ENCODE data around the gene CHRDL2. TPM values are rescaled to one million over a fixed set of nuclear protein-coding genes. Genes with fewer than 3 reads are reported as not detected.

CHRDL2 gene
- total and polyA plus RNA-seq, 2 of the 13 experiments (the other 11 are each of a cell fraction or from before 2014, with no cell fraction given), result 0.04 TPM; not detected in 1

DNA sequence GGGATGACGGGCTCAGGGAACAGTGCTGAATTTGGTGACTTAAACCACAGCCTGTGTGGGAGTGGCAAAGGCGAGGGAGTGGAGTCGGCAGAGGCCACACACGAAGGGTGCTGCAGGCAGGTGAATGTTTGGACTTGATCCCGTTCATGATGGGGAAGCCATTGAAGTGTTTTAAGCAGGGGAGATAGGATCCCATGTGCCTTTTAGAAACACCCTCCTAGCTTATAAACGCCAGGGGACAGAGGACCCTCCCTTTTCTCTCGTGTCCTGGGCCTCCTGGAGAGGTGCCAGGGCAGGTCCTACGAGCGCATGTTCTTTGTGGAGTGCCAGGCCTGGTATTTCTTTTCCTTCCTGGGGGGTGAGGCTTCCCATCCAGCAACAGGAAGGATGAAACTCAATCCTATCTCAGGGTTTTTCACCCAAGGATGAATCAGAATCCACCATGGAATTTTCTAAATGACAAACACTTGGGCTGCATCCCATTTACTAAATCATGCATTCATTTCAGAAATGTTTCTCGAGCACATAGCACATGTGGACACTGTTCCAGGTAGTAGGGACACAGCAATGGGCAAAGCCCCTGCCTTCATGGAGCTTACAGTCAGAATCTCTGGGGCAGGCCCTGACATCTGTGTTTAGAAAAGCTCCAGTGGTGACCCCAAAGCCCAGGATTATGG, 59.6 kb downstream of the CHRDL2 start (continued):
- TF ChIP-seq ZBTB26 (CRISPR knock-in tag; IDR thresholded peaks at IDR 0.05; ENCODE audit: borderline replicate concordance) (no peak), FOXM1 (CRISPR knock-in tag; IDR thresholded peaks at IDR 0.05) (no peak), ZNF556 (CRISPR knock-in tag; IDR thresholded peaks at IDR 0.05; ENCODE audit: borderline replicate concordance) (no peak), ZNF564 (CRISPR knock-in tag; IDR thresholded peaks at IDR 0.05) (no peak), ZNF878 (CRISPR knock-in tag; IDR thresholded peaks at IDR 0.05) (no peak), HNRNPL (IDR thresholded peaks at IDR 0.05; ENCODE audit: low read depth, low read length) (no peak), AGO2 (optimal IDR thresholded peaks at IDR 0.05; ENCODE audit: low read depth, low read length) (no peak), MAZ (IDR thresholded peaks at IDR 0.05; ENCODE audit: borderline replicate concordance, low read depth, low read length) (no peak), MAZ (CRISPR knock-in tag; IDR thresholded peaks at IDR 0.05; ENCODE audit: low read depth) (no peak), TCF7L2 (IDR thresholded peaks at IDR 0.05; ENCODE audit: low read depth, low read length) (no peak), PHF8 (CRISPR knock-in tag; IDR thresholded peaks at IDR 0.05) (no peak), ZNF367 (CRISPR knock-in tag; IDR thresholded peaks at IDR 0.05; ENCODE audit: borderline replicate concordance) (no peak), PAWR (CRISPR knock-in tag; IDR thresholded peaks at IDR 0.05; ENCODE audit: borderline replicate concordance) (no peak), ZNF549 (CRISPR knock-in tag; IDR thresholded peaks at IDR 0.05) (no peak), HBP1 (CRISPR knock-in tag; IDR thresholded peaks at IDR 0.05; ENCODE audit: low read depth) (no peak), ETV5 (CRISPR knock-in tag; IDR thresholded peaks at IDR 0.05; ENCODE audit: borderline replicate concordance) (no peak)
- TF ChIP-seq, protein P1, sequence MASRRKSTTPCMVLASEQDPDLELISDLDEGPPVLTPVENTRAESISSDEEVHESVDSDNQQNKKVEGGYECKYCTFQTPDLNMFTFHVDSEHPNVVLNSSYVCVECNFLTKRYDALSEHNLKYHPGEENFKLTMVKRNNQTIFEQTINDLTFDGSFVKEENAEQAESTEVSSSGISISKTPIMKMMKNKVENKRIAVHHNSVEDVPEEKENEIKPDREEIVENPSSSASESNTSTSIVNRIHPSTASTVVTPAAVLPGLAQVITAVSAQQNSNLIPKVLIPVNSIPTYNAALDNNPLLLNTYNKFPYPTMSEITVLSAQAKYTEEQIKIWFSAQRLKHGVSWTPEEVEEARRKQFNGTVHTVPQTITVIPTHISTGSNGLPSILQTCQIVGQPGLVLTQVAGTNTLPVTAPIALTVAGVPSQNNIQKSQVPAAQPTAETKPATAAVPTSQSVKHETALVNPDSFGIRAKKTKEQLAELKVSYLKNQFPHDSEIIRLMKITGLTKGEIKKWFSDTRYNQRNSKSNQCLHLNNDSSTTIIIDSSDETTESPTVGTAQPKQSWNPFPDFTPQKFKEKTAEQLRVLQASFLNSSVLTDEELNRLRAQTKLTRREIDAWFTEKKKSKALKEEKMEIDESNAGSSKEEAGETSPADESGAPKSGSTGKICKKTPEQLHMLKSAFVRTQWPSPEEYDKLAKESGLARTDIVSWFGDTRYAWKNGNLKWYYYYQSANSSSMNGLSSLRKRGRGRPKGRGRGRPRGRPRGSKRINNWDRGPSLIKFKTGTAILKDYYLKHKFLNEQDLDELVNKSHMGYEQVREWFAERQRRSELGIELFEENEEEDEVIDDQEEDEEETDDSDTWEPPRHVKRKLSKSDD (CRISPR knock-in tag; IDR thresholded peaks at IDR 0.05; ENCODE audit: low read depth), result no peak
